ENCODE results near the gene PEPD. TPM values are rescaled to one million over a fixed set of nuclear protein-coding genes. Genes with fewer than 3 reads are reported as not detected.

PEPD gene
- total and polyA plus RNA-seq, 4 donors: 48.2 to 186 (median 55.5) TPM

DNA sequence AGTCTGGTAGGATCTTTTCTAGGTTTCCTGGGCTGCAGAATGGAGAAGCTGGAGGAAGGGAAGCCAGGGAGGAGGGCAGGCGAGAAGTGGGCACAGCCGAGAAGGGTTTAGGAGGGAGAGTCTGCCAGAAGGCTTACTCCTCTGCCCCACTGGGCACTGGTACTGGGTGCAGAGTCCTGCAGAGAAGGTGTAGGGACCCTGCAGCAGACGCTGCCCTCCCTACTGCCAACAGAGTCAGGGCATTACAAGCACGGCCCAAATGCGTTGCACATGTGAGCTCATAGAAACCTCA, 726 bp upstream of the PEPD start:
- Histone ChIP-seq H3K9me3 (ENCODE audit: control insufficient read depth, low read length) (no peaks in the 10 kb centered on the region), H3K27ac (ENCODE audit: low read depth in 1 of 2, low read length in 2 of 2) (no peak overlapping the region), H3K36me3 (ENCODE audit: control insufficient read depth in 1 of 2, insufficient read depth in 2 of 2, low read length in 1 of 2) (no peaks in the 10 kb centered on the region), H3K4me1 (ENCODE audit: control insufficient read depth in 1 of 2, insufficient read depth in 2 of 2, low read length in 2 of 2) (no peaks in the 10 kb centered on the region), H3K27me3 (ENCODE audit: control insufficient read depth in 1 of 2, insufficient read depth in 2 of 2, low read length in 1 of 2) (no peaks in the 10 kb centered on the region), H3K4me3 (ENCODE audit: low read length in 2 of 2) (peak overlapping the region in 1 of 2 donors; percentile 67)
- intact Hi-C loops (cut with DNase I): loop anchor here (5.0 to 10.0 kb wide), 2 partner anchors 548 to 650 kb away; partner anchors contain the start of genes CEP89 (in 1 of the 2), FAAP24 (in 1 of the 2) and LSM14A (in 1 of the 2)
- no peak for DNase-seq
- 70 to 74% methylated on average over 5 of the region's 5 CpGs for WGBS, 2 donors
- ATAC-seq (ENCODE audit: low FRiP score): no peak

DNA sequence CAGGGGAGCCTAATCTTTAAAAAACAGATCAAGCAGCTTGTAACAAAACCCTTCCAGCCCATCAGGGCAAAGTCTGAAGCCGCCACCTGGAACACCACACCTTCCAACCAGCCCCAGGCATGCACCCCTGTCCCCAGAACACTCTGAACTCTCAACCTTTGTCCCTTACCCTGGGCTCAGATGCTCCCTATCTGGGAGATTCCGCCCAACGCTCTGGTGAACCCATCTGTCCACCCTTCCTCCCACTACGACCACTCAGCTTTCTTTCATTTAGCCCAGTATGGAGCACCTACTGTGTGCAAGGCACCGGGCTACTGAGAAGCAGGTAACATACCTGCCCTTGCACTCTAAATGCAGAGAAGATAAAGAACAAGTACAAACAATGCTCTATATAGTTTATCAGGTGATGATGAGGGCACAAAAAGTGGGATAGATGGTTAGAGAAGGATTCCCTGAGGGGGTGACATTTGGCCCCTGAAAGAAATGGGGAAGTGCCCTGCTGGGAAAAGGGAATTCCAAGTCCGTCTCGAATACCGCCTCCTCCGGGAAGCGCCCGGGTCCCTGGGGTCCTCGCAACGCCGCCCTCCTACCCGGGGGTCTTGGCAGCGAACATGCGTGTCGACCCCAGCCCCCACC, 629 bp downstream of the PEPD start:
- intact Hi-C loops (cut with DNase I): loop anchor here (5.0 to 10.0 kb wide), 2 partner anchors 546 to 651 kb away; partner anchors contain the start of genes CEP89 (in 1 of the 2), FAAP24 (in 1 of the 2) and LSM14A (in 1 of the 2)
- Histone ChIP-seq H3K4me1 (ENCODE audit: control insufficient read depth in 1 of 2, insufficient read depth in 2 of 2, low read length in 2 of 2) (no peaks in the 10 kb centered on the region), H3K4me3 (ENCODE audit: low read length in 2 of 2) (peak overlapping the region; percentile 67 to 90), H3K36me3 (ENCODE audit: control insufficient read depth in 1 of 2, insufficient read depth in 2 of 2, low read length in 1 of 2) (no peaks in the 10 kb centered on the region), H3K27me3 (ENCODE audit: control insufficient read depth in 1 of 2, insufficient read depth in 2 of 2, low read length in 1 of 2) (no peaks in the 10 kb centered on the region), H3K27ac (ENCODE audit: low read depth in 1 of 2, low read length in 2 of 2) (no peak overlapping the region), H3K9me3 (ENCODE audit: control insufficient read depth, low read length) (no peaks in the 10 kb centered on the region)
- DNase-seq: no peak
- 7 to 9% methylated on average over 18 of the region's 18 CpGs for WGBS, 2 donors
- ATAC-seq (ENCODE audit: low FRiP score): no peak

DNA sequence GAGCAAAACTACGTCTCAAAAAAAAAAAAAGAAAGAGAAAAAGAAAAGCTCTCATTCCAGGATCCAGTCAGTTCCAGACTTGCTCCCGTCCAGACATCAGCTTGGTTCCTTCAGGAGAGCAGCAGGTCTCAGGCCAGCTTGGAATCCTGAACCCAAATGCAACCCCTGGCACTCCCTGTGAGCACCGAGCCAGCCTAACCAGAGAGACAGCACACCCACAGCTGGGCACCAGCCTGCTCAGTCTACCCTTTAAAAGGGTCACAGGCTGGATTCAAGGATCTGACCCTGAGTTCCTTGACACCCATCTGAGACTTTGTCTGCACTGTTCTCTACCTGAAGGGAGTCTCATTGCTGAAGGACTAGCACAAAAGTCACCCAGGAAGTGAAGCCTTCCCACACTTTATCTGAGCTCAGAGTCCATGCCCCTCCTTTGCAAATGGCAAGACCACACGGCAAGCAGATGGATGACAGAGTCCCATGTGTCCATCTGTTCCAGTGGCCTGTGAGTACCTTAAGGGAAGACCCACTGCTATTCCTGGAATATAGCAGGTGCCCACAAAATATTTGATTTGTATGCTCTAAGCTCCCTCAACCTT, 1.4 kb downstream of the PEPD start:
- no peak for ATAC-seq (ENCODE audit: low FRiP score)
- 45 to 59% methylated on average over 4 of the region's 4 CpGs for WGBS, 2 donors
- H3K36me3 ChIP-seq (ENCODE audit: control insufficient read depth in 1 of 2, insufficient read depth in 2 of 2, low read length in 1 of 2): no peaks in the 10 kb centered on the region
- no peak for DNase-seq
- intact Hi-C loops (cut with DNase I): loop anchor here (5.0 to 10.0 kb wide), 2 partner anchors 545 to 652 kb away; partner anchors contain the start of genes CEP89 (in 1 of the 2), FAAP24 (in 1 of the 2) and LSM14A (in 1 of the 2)
- no peaks in the 10 kb centered on the region for H3K27me3 ChIP-seq (ENCODE audit: control insufficient read depth in 1 of 2, insufficient read depth in 2 of 2, low read length in 1 of 2)
- no peaks in the 10 kb centered on the region for H3K4me1 ChIP-seq (ENCODE audit: control insufficient read depth in 1 of 2, insufficient read depth in 2 of 2, low read length in 2 of 2)
- H3K27ac ChIP-seq (ENCODE audit: low read depth in 1 of 2, low read length in 2 of 2): no peak overlapping the region
- H3K4me3 ChIP-seq (ENCODE audit: low read length in 2 of 2): no peak overlapping the region
- no peaks in the 10 kb centered on the region for H3K9me3 ChIP-seq (ENCODE audit: control insufficient read depth, low read length)

DNA sequence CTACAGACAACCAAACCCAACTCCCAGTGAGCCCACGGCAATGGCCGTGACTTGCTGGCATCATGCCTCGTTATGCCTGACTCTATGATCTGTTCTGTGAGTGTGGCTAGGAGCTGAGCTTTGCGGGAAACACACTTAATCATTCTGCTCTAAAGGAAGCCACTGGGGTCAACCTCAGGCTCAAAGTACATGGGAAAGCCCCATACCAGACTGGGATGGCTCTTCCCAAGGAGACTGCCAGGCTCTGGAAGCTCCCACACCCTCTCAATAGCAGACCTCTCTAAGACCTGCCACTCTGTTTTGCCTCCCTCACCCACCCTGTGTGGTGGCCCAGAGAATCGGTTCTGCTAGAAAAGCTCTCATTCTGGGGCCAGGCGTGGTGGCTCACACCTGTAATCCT, 2.2 kb downstream of the PEPD start:
- Histone ChIP-seq H3K4me1 (ENCODE audit: control insufficient read depth in 1 of 2, insufficient read depth in 2 of 2, low read length in 2 of 2) (no peaks in the 10 kb centered on the region), H3K27me3 (ENCODE audit: control insufficient read depth in 1 of 2, insufficient read depth in 2 of 2, low read length in 1 of 2) (no peaks in the 10 kb centered on the region)

DNA sequence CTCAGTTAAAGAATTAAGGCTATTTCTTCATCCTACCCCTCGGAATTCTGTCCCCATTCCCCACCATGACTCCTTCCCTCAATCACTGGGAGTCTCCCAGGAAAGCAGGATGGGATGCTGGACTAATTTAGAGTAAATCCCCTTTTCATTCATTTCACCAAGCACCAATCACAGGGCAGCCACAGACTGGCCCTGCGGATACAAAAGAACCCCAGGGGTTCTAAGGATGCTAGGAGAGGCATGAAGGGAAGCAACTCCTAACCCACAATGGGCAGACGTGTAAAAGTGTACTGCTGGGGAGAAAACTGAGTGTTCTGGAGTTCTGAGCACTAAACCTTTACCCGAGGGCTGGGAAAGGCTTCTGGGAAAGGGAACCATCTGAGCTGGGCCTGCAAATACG, 3.0 kb downstream of the PEPD start:
- H3K36me3 ChIP-seq (ENCODE audit: control insufficient read depth in 1 of 2, insufficient read depth in 2 of 2, low read length in 1 of 2): no peaks in the 10 kb centered on the region
- 57 to 63% methylated on average over 5 of the region's 5 CpGs for WGBS, 2 donors
- H3K27me3 ChIP-seq (ENCODE audit: control insufficient read depth in 1 of 2, insufficient read depth in 2 of 2, low read length in 1 of 2): no peaks in the 10 kb centered on the region
- H3K4me3 ChIP-seq (ENCODE audit: low read length in 2 of 2): no peak overlapping the region
- ATAC-seq (ENCODE audit: low FRiP score) (no peak), DNase-seq (no peak)
- H3K27ac ChIP-seq (ENCODE audit: low read depth in 1 of 2, low read length in 2 of 2): no peak overlapping the region
- no peaks in the 10 kb centered on the region for H3K9me3 ChIP-seq (ENCODE audit: control insufficient read depth, low read length)
- H3K4me1 ChIP-seq (ENCODE audit: control insufficient read depth in 1 of 2, insufficient read depth in 2 of 2, low read length in 2 of 2): no peaks in the 10 kb centered on the region
- intact Hi-C loops (cut with DNase I): no loop called here

More for the DNA sequence above, 2.2 kb downstream of the PEPD start:
- no peak for DNase-seq
- Histone ChIP-seq H3K9me3 (ENCODE audit: control insufficient read depth, low read length) (no peaks in the 10 kb centered on the region), H3K27ac (ENCODE audit: low read depth in 1 of 2, low read length in 2 of 2) (no peak overlapping the region), H3K4me3 (ENCODE audit: low read length in 2 of 2) (no peak overlapping the region), H3K36me3 (ENCODE audit: control insufficient read depth in 1 of 2, insufficient read depth in 2 of 2, low read length in 1 of 2) (no peaks in the 10 kb centered on the region)
- ATAC-seq (ENCODE audit: low FRiP score): no peak
- WGBS, 2 donors: 76 to 82% methylated on average over 6 of the region's 6 CpGs
- intact Hi-C loops (cut with DNase I): no loop called here

DNA sequence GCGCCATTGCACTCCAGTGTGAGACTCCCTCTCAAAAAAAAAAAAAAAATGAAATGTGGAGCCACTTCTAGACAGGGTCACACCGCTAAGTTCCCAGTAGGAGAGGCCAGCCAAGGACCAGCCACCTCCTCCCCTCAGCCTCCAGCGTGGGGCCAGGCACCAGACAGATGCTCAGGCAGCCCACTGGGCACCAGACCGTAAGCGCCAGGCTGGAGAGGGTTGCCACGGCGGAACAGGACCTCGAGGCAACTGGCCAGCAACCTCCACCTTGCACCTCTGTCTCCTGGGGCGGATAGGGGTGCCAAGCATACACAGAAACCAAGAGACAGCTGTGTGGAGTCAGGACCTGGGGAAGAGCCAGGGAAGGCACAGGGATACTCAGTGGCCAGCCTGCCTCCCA, 3.7 kb downstream of the PEPD start:
- Histone ChIP-seq H3K9me3 (ENCODE audit: control insufficient read depth, low read length) (no peaks in the 10 kb centered on the region), H3K4me3 (ENCODE audit: low read length in 2 of 2) (no peak overlapping the region), H3K27ac (ENCODE audit: low read depth in 1 of 2, low read length in 2 of 2) (no peak overlapping the region), H3K36me3 (ENCODE audit: control insufficient read depth in 1 of 2, insufficient read depth in 2 of 2, low read length in 1 of 2) (no peaks in the 10 kb centered on the region), H3K27me3 (ENCODE audit: control insufficient read depth in 1 of 2, insufficient read depth in 2 of 2, low read length in 1 of 2) (no peaks in the 10 kb centered on the region), H3K4me1 (ENCODE audit: control insufficient read depth in 1 of 2, insufficient read depth in 2 of 2, low read length in 2 of 2) (no peaks in the 10 kb centered on the region)
- ATAC-seq (ENCODE audit: low FRiP score) (no peak), DNase-seq (no peak)
- 91 to 92% methylated on average over 9 of the region's 9 CpGs for WGBS, 2 donors
- intact Hi-C loops (cut with DNase I): no loop called here

DNA sequence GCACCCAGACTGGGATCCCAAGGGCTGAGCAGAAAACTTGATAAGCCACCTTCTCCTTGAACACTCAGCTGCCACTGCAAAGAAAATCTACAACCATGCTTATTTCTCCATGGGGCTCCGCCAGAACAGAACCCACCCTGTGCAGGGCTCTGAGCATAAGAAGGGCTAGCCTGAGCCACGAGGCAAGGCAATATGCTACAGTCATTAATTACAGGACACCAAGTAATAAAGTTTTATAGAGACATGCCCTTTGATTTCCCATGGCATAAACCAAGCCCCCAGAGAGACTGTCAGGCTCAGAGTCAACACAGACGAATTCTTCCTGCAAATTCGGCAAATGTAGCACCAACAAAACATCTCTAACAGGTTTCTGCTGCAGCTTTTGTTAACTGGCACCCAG, 5.7 kb downstream of the PEPD start:
- no peak for DNase-seq
- no peak overlapping the region for H3K4me3 ChIP-seq (ENCODE audit: low read length in 2 of 2)
- H3K9me3 ChIP-seq (ENCODE audit: control insufficient read depth, low read length): no peaks in the 10 kb centered on the region
- no peaks in the 10 kb centered on the region for H3K36me3 ChIP-seq (ENCODE audit: control insufficient read depth in 1 of 2, insufficient read depth in 2 of 2, low read length in 1 of 2)
- intact Hi-C loops (cut with DNase I): no loop called here
- WGBS, 2 donors: 66 to 68% methylated on average over 4 of the region's 4 CpGs
- no peaks in the 10 kb centered on the region for H3K27me3 ChIP-seq (ENCODE audit: control insufficient read depth in 1 of 2, insufficient read depth in 2 of 2, low read length in 1 of 2)
- no peaks in the 10 kb centered on the region for H3K4me1 ChIP-seq (ENCODE audit: control insufficient read depth in 1 of 2, insufficient read depth in 2 of 2, low read length in 2 of 2)
- H3K27ac ChIP-seq (ENCODE audit: low read depth in 1 of 2, low read length in 2 of 2): no peak overlapping the region
- ATAC-seq (ENCODE audit: low FRiP score): no peak

DNA sequence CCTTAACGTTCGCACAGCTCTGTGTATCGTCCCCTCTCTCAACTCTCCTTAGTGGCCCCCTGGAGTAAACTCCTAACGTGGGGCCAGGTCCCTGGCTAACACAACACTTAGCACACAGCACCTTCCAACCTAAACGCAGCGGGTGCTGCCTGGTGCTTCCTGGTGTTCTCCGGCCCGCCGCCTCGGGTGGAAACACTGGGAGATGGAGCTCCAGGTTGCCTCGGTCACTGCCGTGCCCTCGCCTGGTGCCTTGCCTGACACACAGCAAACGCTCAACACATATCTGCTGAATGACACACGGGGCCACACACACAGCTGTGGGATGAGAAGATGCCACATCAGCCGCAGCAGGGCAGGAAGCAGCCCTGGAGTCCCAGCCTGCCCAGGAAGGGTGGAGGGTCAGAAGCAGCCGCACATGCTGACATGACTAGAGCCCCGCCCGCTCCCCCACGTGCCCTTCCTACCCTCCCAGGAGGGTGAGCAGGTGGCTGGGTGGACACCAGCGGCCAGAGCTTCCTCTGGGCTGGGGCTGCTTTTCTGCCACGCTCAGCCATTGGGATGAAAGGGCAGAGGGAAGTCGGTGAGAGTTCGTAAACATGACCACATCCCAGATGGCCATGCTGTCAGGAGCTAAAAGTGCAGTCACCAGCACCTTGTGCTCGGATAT, 6.6 kb downstream of the PEPD start:
- H3K36me3 ChIP-seq (ENCODE audit: control insufficient read depth in 1 of 2, insufficient read depth in 2 of 2, low read length in 1 of 2): no peaks in the 10 kb centered on the region
- ATAC-seq (ENCODE audit: low FRiP score): no peak
- H3K4me1 ChIP-seq (ENCODE audit: control insufficient read depth in 1 of 2, insufficient read depth in 2 of 2, low read length in 2 of 2): no peaks in the 10 kb centered on the region
- H3K4me3 ChIP-seq (ENCODE audit: low read length in 2 of 2): no peak overlapping the region
- DNase-seq: no peak
- intact Hi-C loops (cut with DNase I): no loop called here
- no peaks in the 10 kb centered on the region for H3K9me3 ChIP-seq (ENCODE audit: control insufficient read depth, low read length)
- no peak overlapping the region for H3K27ac ChIP-seq (ENCODE audit: low read depth in 1 of 2, low read length in 2 of 2)
- WGBS, 2 donors: 81 to 82% methylated on average over 25 of the region's 25 CpGs
- no peaks in the 10 kb centered on the region for H3K27me3 ChIP-seq (ENCODE audit: control insufficient read depth in 1 of 2, insufficient read depth in 2 of 2, low read length in 1 of 2)

DNA sequence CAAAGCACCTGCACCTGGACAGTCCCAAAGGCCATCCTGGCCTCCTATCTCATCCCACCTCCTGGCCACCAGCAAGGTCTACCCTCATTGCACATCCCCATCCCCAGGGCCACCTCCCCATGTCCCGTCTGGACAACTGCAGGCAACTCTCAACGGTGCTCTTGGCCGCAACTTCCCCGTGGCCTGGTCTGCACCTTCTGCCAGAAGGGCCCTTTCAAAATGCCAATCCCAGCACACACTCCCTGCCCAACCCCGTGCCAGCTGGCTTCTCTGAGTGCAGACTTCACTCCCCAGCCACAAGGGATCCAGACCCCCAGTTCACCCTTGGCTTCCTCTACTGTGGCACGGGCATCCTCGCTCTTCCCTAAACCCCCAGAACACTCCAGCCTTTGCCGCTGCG, 8.2 kb downstream of the PEPD start:
- no peak overlapping the region for H3K4me3 ChIP-seq (ENCODE audit: low read length in 2 of 2)
- intact Hi-C loops (cut with DNase I): no loop called here
- 89 to 93% methylated on average over 9 of the region's 9 CpGs for WGBS, 2 donors
- H3K27me3 ChIP-seq (ENCODE audit: control insufficient read depth in 1 of 2, insufficient read depth in 2 of 2, low read length in 1 of 2): no peaks in the 10 kb centered on the region
- H3K4me1 ChIP-seq (ENCODE audit: control insufficient read depth in 1 of 2, insufficient read depth in 2 of 2, low read length in 2 of 2): no peaks in the 10 kb centered on the region
- H3K27ac ChIP-seq (ENCODE audit: low read depth in 1 of 2, low read length in 2 of 2): no peak overlapping the region
- DNase-seq (no peak), ATAC-seq (ENCODE audit: low FRiP score) (no peak)
- no peaks in the 10 kb centered on the region for H3K9me3 ChIP-seq (ENCODE audit: control insufficient read depth, low read length)
- peaks cover 0 to 3% of the 10 kb centered on the region in 2 donors for H3K36me3 ChIP-seq (ENCODE audit: control insufficient read depth in 1 of 2, insufficient read depth in 2 of 2, low read length in 1 of 2)

All from aorta (tissue), 5 donors.